Stimulated activated CD8-positive, alpha-beta memory T cell treated with anti-CD3 and anti-CD28 coated beads, Interleukin-7, amount 100 ng/mL, for 48 hours (primary cell): Measurements from ENCODE around the gene FREM1.

Source experiments
- DNase-seq, 2 donors: peaks; one replicate each; pipeline ENCODE4 v3.0.0-alpha.2; 2020; ENCODE audit warnings: low read depth in 1 of 2; ENCODE audit errors: extremely low read depth in 1 of 2

FREM1 gene

GRCh38 chr9:14909601-14909960, 647 bp downstream of the FREM1 start:
- no peak for DNase-seq

- no peak for DNase-seq
Measured at GRCh38 chr9:14909181-14909580, 1.0 kb downstream of the FREM1 start.

DNA sequence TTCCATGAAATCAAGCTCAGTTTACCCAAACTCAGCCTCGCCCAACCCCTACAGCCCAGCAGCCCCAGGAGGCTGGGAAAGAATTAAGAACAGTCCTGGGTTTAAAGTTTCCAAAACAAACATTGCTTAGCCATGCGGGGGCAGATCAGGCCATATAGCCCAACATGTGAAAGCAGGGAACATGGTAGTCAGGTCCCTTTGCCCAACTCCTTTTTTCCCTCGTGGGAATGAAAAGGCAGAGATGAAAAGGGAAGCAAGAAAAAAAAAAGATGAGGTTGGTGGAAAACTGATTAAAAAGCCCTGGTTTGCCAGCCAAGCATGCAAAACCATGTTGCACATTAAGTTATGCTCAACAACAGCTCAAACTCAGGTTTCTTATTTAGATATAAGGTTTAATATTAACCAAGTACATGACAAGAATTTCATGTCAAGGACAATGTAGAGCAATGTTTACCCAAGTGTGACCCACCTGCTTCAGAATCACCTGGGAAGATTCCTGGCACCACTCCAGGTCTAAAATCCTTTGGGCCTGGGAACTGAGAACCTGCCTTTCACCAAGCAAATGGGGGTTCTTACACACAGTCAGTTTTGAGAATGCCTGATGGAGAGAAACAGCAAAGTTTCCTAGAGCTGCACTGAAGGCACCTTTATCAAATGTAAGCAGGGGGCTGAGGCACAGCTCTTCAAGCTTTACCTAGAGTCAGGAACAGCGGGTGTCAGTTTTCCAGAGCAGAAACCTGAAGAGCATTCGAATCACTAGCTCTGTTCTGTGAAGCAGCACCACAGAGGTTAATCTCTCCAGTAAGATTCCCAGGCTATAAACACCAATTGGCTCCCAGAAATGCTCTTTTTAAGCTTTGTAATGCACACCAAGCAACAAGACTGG, 1.7 kb downstream of the FREM1 start:
- no peak for DNase-seq

DNA sequence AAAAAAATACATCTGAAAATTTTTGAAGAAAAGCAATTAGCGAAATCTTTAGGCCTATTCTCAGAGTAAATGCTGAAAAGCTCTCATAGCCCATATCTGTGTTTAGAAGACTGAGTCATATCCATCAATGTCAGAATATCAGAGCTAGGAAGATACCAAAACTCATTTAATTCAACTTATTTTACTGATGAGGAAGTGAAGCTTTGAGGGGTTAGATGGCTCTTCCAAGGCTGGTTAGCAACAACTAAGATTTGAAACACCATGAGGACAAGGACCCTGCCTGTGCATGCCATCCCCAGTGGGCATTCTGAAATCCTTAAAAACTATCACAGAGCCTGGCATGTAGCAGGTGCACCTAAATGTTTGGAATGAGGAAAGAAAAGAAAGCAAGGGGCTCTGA, 2.5 kb downstream of the FREM1 start:
- DNase-seq = no peak

DNA sequence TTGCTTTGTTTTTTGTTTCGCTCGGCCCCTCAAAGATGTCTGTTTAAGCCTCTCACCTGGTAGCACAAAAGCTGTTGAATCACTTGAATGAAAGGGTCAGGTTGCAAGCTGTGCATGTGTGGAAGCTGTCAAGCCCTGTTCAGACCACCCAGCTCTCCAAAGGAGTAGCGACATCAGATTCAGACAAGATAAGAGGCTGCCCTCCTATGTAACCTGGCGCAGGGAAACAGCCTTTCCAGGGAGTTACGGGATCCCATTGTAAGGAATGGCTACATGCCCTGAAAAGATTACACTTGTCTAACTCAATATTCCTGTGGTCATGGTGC, 2.9 kb downstream of the FREM1 start:
- DNase-seq = no peak

- no peak for DNase-seq
Measured at GRCh38 chr9:14906644-14907359, 3.4 kb downstream of the FREM1 start.

- DNase-seq = no peak
Measured at GRCh38 chr9:14906000-14906399, 4.2 kb downstream of the FREM1 start.

DNA sequence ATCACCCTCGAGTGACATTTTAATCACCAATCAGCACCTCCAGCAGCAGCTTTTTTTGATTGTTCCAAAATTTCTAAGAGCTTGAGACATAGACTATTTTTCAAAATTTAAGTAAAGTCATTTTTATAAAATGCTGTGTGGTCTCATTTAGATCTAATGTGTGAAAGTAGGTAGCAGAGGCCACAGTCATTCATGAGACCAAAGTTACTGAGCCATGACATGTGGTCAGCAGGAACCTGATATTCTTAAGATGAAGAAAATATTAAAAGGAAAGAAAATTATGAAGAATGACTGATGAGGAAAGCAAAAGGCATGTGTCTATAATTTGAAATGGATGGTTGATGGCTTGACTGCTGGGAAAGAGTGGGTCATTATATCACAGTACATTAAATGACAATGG, 7.2 kb downstream of the FREM1 start:
- no peak for DNase-seq

DNA sequence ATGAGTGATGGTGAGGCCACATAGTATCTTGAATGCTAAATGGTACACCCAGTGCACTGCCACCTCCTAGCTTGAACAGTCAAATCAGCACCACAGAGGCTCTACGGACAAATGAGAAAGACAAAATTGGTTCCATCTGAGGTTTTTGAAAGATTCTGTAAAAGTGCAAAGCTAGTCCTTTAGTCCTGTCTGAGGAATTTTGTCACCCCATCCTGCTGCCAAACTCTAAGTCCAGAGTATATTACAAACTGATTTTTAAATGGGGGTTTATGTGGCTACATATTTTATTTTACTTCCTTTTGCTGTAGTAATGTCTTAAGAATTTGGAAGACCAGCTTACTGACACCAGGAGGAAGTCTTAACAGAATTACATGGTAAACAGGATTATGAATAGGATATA, 7.7 kb downstream of the FREM1 start:
- DNase-seq = no peak

DNA sequence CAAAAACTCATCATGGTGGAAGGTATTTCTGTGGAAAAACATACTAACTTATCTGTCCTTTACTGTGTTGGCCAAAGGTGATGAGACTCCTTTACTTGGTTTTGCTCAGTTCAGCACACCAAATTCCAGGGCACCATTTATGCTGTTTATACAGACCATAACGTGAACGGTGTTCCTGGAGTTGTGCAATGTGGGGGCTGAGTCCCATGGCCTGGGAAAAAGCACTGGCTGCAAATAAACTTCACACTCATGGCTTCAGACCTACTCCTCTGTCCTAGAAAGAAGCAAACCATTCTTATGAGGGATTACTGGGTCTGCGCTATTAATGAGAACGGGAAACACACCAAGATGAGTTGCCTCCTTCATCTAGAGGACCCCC, 10.4 kb downstream of the FREM1 start:
- no peak for DNase-seq

DNA sequence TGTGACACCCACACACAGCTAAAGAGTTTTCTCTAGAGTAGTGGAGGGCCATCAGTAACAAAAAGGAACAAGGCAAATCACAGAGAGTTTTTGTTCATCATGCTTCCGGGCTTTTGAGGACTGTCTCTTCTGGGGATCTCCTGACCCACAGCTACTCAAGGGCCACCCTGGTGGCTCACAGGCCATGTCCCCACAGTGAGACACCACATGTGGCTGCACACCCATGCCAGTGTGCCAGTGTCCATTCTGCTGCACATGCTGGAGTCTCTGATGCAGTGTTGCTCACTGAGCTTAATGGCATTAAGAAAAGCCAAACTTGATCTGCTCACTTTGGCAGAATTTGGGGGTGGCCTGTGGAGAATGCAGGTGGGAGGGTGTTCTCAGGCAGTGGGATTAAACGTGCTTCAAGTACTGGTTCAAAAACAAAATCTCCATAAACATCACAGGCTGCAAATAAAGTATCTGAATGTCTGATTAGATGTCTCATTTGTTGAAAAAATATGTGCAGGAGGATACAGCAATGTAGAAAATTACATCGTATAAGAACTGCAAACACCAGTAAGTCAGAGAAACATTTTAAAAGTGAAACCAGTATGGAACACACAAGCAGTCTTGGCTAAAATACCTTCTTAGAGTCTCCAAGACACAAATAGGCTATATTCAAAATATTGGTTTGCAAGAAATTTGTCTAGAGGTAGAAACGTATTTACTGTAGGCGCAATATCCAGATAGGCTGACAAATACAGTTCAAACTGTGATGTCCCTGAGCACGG, 11.0 kb downstream of the FREM1 start:
- no peak for DNase-seq

DNA sequence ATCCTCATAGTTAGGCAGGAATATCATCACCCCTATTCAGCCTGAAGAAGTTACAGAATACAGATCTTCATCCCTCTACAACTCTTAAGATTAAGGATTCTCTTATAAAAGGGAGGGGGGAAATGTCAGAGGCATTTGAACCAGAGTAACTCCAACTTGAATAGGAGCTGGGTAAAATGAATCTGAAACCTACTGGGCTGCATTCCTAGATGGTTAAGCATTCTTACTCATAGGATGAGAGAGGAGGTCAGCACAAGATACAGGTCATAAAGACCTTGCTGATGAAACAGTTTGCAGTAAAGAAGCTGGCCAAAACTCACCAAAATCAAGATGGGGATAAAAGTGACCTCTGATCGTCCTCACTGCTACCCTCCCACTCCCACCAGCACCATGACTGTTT, 14.4 kb downstream of the FREM1 start:
- no peak for DNase-seq

DNA sequence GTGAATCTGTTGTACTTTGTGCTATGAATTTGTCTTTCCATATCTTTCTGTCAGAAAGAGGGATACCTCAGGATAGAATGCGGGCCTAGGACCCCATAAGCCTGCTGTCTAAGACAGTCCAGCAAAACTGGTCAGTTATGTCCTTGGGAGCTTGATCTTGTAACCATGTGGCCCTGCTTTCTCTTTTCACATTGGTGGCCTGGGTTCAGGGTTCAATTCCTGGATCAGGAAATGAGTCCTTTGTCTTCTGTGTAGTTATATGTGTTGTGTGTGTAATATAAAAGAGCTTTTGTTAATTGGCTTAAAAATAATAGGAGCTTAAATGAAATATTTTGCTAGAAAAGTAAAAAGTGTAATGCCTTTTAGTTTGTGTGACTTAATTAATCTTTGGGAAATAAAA, 16.9 kb downstream of the FREM1 start:
- DNase-seq = no peak

GRCh38 chr9:14891332-14891731, 18.9 kb downstream of the FREM1 start:
- DNase-seq = no peak

GRCh38 chr9:14889451-14889850, 20.8 kb downstream of the FREM1 start:
- DNase-seq = no peak

DNA sequence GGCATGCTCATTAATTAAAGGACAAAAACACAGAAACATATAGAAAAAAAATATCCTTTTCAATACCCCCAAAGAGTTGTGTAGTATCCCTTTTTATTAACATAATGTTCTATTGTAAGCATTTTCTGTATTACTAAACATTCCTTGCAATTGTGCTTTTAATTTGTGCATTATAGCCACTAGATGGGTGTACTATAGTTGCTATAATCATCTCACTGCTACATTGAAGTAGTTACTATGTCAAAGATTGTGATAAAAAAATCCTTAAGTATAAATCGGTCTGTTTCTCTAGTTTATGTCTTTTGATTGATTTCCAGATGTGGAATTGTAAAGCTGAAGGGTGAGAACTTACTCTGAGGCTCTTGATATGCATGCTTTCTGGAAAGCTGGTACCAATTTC, 21.4 kb downstream of the FREM1 start:
- no peak for DNase-seq

DNA sequence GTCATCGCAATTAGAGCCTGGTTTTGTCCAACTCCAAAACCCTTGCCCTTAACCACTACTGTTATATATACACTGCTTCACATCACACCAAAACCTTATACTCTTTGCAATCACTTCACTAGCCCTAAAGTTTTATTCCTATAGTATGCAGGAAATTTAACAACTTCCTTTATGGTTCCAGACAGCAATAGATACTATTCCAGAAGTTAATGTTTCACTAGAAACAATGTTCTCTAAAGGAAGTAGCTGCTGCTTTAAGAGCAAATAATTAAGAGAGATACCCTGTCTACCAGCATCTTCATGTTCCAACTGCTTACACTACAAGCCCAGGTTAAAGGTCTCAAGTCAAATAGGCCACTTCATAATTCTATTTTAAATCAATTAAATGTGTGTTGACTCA, 22.0 kb downstream of the FREM1 start:
- DNase-seq = no peak

DNA sequence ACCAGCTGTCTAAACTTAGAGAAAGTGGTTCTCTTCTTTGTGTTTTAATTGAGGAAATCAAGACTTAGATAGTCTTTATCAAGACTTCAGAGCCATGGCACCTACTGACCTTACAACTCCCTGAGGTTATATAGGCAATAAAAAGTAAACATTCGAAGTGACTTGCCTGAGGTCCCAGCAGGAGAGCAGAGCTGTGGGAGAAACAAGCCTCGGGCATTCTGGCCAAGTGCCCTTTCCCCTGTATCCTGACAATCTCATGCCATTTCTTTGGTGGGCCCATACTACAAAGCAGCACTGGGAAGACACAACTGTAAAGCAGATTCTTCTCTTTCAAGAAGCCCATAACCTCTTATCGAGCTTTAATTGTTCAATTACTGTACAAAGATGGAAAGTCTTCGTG, 23.1 kb downstream of the FREM1 start:
- DNase-seq = no peak

GRCh38 chr9:14883310-14883944, 26.8 kb downstream of the FREM1 start:
- DNase-seq = no peak

DNA sequence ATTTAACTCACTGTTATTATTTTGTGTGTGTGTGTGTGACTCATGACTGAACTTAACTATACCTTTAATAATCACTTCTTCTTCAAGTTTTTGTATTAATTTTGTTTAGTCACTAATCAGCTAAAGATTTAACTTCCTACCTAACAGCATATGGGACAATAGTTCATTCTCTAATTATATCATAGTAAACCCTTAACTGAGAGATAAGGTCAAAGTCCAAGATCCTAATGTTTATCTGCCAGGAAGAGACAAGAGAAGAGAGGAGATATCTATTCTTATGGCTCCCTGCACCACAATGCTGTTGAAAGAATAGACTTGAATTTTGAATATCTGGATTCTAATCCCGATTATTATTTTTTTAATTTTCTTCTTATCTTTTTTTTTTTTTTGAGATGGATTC, 28.1 kb downstream of the FREM1 start:
- no peak for DNase-seq

DNA sequence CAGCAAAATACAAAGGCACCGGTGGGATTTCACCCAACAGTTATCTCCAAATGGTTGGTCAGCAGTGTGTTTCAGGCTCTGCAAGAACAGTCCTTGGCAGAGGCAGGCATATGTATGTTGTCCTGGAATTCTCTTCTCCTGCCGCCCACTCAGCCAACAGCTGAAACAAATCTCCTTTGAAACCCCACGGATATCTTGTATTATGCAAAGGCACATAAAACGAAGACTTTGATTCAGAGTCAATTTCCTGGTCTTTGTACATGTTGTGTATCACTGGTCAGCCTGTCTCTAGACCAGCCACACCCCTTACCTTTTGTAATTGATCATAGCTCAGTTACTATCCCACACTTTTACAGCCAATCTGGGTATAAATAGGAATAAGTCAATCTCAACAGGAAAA, 29.2 kb downstream of the FREM1 start:
- no peak for DNase-seq
